Measurements from ENCODE around the gene PHLPP2.
"Not testable (repeated sequence)": the region's sequence is repeated elsewhere in the genome, so short reads cannot be mapped to it uniquely, and the experiment has no call there.

The PHLPP2 gene

GRCh38 chr16:71625113-71625850, 99.2 kb downstream of the PHLPP2 start:
- no peak for TF ChIP-seq CTCF (IDR thresholded peaks at IDR 0.05; ENCODE audit: low read depth, low read length)
- no peak for DNase-seq (ENCODE audit: extremely low read depth, low read depth)

GRCh38 chr16:71623597-71623996, 100.9 kb downstream of the PHLPP2 start:
- DNase-seq (ENCODE audit: extremely low read depth, low read depth) = no peak
- no peak for TF ChIP-seq CTCF (IDR thresholded peaks at IDR 0.05; ENCODE audit: low read depth, low read length)

GRCh38 chr16:71622088-71622487, 102.4 kb downstream of the PHLPP2 start:
- no peak for DNase-seq (ENCODE audit: extremely low read depth, low read depth)
- TF ChIP-seq CTCF (IDR thresholded peaks at IDR 0.05; ENCODE audit: low read depth, low read length) = no peak

- no peak for TF ChIP-seq CTCF (IDR thresholded peaks at IDR 0.05; ENCODE audit: low read depth, low read length)
- DNase-seq (ENCODE audit: extremely low read depth, low read depth) = no peak
These were observed 106.1 kb downstream of the PHLPP2 start for GRCh38 chr16:71618429-71618828.

- not testable (repeated sequence) for DNase-seq (ENCODE audit: extremely low read depth, low read depth)
These were observed 109.5 kb downstream of the PHLPP2 start for GRCh38 chr16:71614956-71615355.

GRCh38 chr16:71610936-71611871, 113.3 kb downstream of the PHLPP2 start:
- peak; percentile 90 for TF ChIP-seq CTCF (IDR thresholded peaks at IDR 0.05; ENCODE audit: low read depth, low read length)
- no peak for DNase-seq (ENCODE audit: extremely low read depth, low read depth)

GRCh38 chr16:71610447-71610846, 114.1 kb downstream of the PHLPP2 start:
- no peak for TF ChIP-seq CTCF (IDR thresholded peaks at IDR 0.05; ENCODE audit: low read depth, low read length)
- no peak for DNase-seq (ENCODE audit: extremely low read depth, low read depth)
